ENCODE results near the gene MAF. TPM values are rescaled to one million over a fixed set of nuclear protein-coding genes. Genes with fewer than 3 reads are reported as not detected.

MAF gene
- total RNA-seq, 1 experiment from 2014 or later = 13.8 TPM

GRCh38 chr16:79563921-79564320, 36.6 kb downstream of the MAF start:
- H3K9me3 ChIP-seq (replicated peaks) = no peaks in the 10 kb centered on the region

GRCh38 chr16:79562166-79562823, 38.2 kb downstream of the MAF start:
- Histone ChIP-seq H3K4me1 (replicated peaks) (no peaks in the 10 kb centered on the region), H3K27me3 (replicated peaks) (no peaks in the 10 kb centered on the region), H3K36me3 (no peaks in the 10 kb centered on the region), H3K9me3 (replicated peaks) (no peaks in the 10 kb centered on the region), H3K27ac (no peak overlapping the region), H3K4me3 (no peak overlapping the region)
- no peak for DNase-seq (ENCODE audit: low read depth in 1 of 2, low spot score in 2 of 2)

More at GRCh38 chr16:79563921-79564320, 36.6 kb downstream of the MAF start:
- Histone ChIP-seq H3K27ac (no peak overlapping the region), H3K4me3 (no peak overlapping the region), H3K36me3 (no peaks in the 10 kb centered on the region), H3K27me3 (replicated peaks) (no peaks in the 10 kb centered on the region), H3K4me1 (replicated peaks) (no peaks in the 10 kb centered on the region)
- DNase-seq (ENCODE audit: low read depth in 1 of 2, low spot score in 2 of 2) = no peak

GRCh38 chr16:79561729-79562128, 38.8 kb downstream of the MAF start:
- Histone ChIP-seq H3K4me3 (no peak overlapping the region), H3K9me3 (replicated peaks) (no peaks in the 10 kb centered on the region), H3K27ac (no peak overlapping the region), H3K27me3 (replicated peaks) (no peaks in the 10 kb centered on the region), H3K4me1 (replicated peaks) (no peaks in the 10 kb centered on the region), H3K36me3 (no peaks in the 10 kb centered on the region)
- DNase-seq (ENCODE audit: low read depth in 1 of 2, low spot score in 2 of 2) = no peak

GRCh38 chr16:79560923-79561322, 39.6 kb downstream of the MAF start:
- no peaks in the 10 kb centered on the region for H3K9me3 ChIP-seq (replicated peaks)
- no peak for DNase-seq (ENCODE audit: low read depth in 1 of 2, low spot score in 2 of 2)
- H3K4me3 ChIP-seq = no peak overlapping the region
- no peaks in the 10 kb centered on the region for H3K27me3 ChIP-seq (replicated peaks)
- no peak overlapping the region for H3K27ac ChIP-seq
- H3K36me3 ChIP-seq = no peaks in the 10 kb centered on the region
- H3K4me1 ChIP-seq (replicated peaks) = no peaks in the 10 kb centered on the region

- DNase-seq (ENCODE audit: low read depth in 1 of 2, low spot score in 2 of 2) = no peak
- Histone ChIP-seq H3K36me3 (no peaks in the 10 kb centered on the region), H3K9me3 (replicated peaks) (no peaks in the 10 kb centered on the region)
Measured at GRCh38 chr16:79560318-79560717, 40.2 kb downstream of the MAF start.

GRCh38 chr16:79559532-79559931, 41.0 kb downstream of the MAF start:
- Histone ChIP-seq H3K27ac (no peak overlapping the region), H3K36me3 (no peaks in the 10 kb centered on the region), H3K4me3 (no peak overlapping the region), H3K27me3 (replicated peaks) (no peaks in the 10 kb centered on the region), H3K9me3 (replicated peaks) (no peaks in the 10 kb centered on the region), H3K4me1 (replicated peaks) (no peaks in the 10 kb centered on the region)
- no peak for DNase-seq (ENCODE audit: low read depth in 1 of 2, low spot score in 2 of 2)

More at GRCh38 chr16:79560318-79560717, 40.2 kb downstream of the MAF start:
- Histone ChIP-seq H3K27me3 (replicated peaks) (no peaks in the 10 kb centered on the region), H3K27ac (no peak overlapping the region), H3K4me1 (replicated peaks) (no peaks in the 10 kb centered on the region), H3K4me3 (no peak overlapping the region)

- Histone ChIP-seq H3K9me3 (replicated peaks) (no peaks in the 10 kb centered on the region), H3K4me1 (replicated peaks) (no peaks in the 10 kb centered on the region), H3K27me3 (replicated peaks) (no peaks in the 10 kb centered on the region), H3K36me3 (no peaks in the 10 kb centered on the region), H3K4me3 (no peak overlapping the region), H3K27ac (no peak overlapping the region)
- DNase-seq (ENCODE audit: low read depth in 1 of 2, low spot score in 2 of 2) = no peak
Measured at GRCh38 chr16:79557421-79557820, 43.1 kb downstream of the MAF start.

- Histone ChIP-seq H3K4me3 (no peak overlapping the region), H3K4me1 (replicated peaks) (no peaks in the 10 kb centered on the region), H3K36me3 (no peaks in the 10 kb centered on the region), H3K27ac (no peak overlapping the region), H3K9me3 (replicated peaks) (no peaks in the 10 kb centered on the region), H3K27me3 (replicated peaks) (no peaks in the 10 kb centered on the region)
- no peak for DNase-seq (ENCODE audit: low read depth in 1 of 2, low spot score in 2 of 2)
Measured at GRCh38 chr16:79554912-79555311, 45.6 kb downstream of the MAF start.

- DNase-seq (ENCODE audit: low read depth in 1 of 2, low spot score in 2 of 2) = no peak
- H3K4me3 ChIP-seq = no peak overlapping the region
- H3K9me3 ChIP-seq (replicated peaks) = no peaks in the 10 kb centered on the region
- no peak overlapping the region for H3K27ac ChIP-seq
- H3K4me1 ChIP-seq (replicated peaks) = no peaks in the 10 kb centered on the region
- H3K27me3 ChIP-seq (replicated peaks) = no peaks in the 10 kb centered on the region
- no peaks in the 10 kb centered on the region for H3K36me3 ChIP-seq
Measured at GRCh38 chr16:79550373-79550772, 50.2 kb downstream of the MAF start.

GRCh38 chr16:79547085-79547484, 53.5 kb downstream of the MAF start:
- no peaks in the 10 kb centered on the region for H3K9me3 ChIP-seq (replicated peaks)
- no peaks in the 10 kb centered on the region for H3K27me3 ChIP-seq (replicated peaks)
- no peak for DNase-seq (ENCODE audit: low read depth in 1 of 2, low spot score in 2 of 2)
- no peak overlapping the region for H3K4me3 ChIP-seq
- H3K36me3 ChIP-seq = no peaks in the 10 kb centered on the region
- H3K27ac ChIP-seq = no peak overlapping the region
- H3K4me1 ChIP-seq (replicated peaks) = no peaks in the 10 kb centered on the region
